GM23338 (cell line): ENCODE results near the gene CD80.

Experiments used
- CREB1 ChIP-seq: fragments of 250-450 bp; sonication (Bioruptor Pico); IDR thresholded peaks from 2 replicates; pipeline ENCODE4 v1.5.0; 2020; ENCODE audit warnings: low read depth, mild to moderate bottlenecking, moderate library complexity
- CTCF ChIP-seq, 2 experiments: fragments of 200-600 bp in 1 of 2; sonication (generic) in 1 of 2; conservative IDR thresholded peaks; 2 replicates each; pipeline versions ENCODE4 v1.5.1 to v1.6.1; 2016 to 2017; ENCODE audit warnings: antibody characterized with exemption in 2 of 2, low read depth in 2 of 2, mild to moderate bottlenecking in 2 of 2, moderate library complexity in 1 of 2
- EZH2 ChIP-seq: fragments of 200-600 bp; sonication (generic); IDR thresholded peaks from one replicate; pipeline ENCODE4 v1.8.0; 2017; ENCODE audit warnings: antibody characterized with exemption, mild to moderate bottlenecking, low read depth; ENCODE audit not compliant: unreplicated experiment
- EZH2phosphoT487 ChIP-seq: fragments of 200-600 bp; sonication (generic); IDR thresholded peaks from one replicate; pipeline ENCODE4 v1.8.1; 2018; ENCODE audit warnings: antibody characterized with exemption; ENCODE audit not compliant: unreplicated experiment
- POLR2AphosphoS5 ChIP-seq: IDR thresholded peaks from 2 replicates; pipeline ENCODE4 v1.6.1; 2016; ENCODE audit warnings: antibody characterized with exemption, low read depth

GRCh38 chr3:119536757-119537156 is 22.7 kb downstream of the CD80 start:
- TF ChIP-seq CTCF (conservative IDR thresholded peaks at IDR 0.05; ENCODE audit: low read depth in 2 of 2), result no peak
- no peak for TF ChIP-seq EZH2phosphoT487
- no peak for TF ChIP-seq EZH2
- no peak for TF ChIP-seq POLR2AphosphoS5
- no peak for TF ChIP-seq CREB1 (CRISPR knock-in tag)
